ENCODE measurements around the gene APOB.

- TF ChIP-seq TCF7 (IDR thresholded peaks at IDR 0.05; ENCODE audit: borderline replicate concordance) (no peak), FOXM1 (IDR thresholded peaks at IDR 0.05; ENCODE audit: low read depth, low read length) (no peak), POLR2A (IDR thresholded peaks at IDR 0.05; ENCODE audit: low read depth, low read length) (no peak), KLF5 (IDR thresholded peaks at IDR 0.05; ENCODE audit: partially characterized antibody) (no peak), NFXL1 (IDR thresholded peaks at IDR 0.05; ENCODE audit: borderline replicate concordance) (no peak), NFIC (IDR thresholded peaks at IDR 0.05; ENCODE audit: low read depth, low read length) (no peak)
Observed at GRCh38 chr2:21055451-21055850, 11.6 kb upstream of the APOB start.
